Loucy (cell line): Measurements from ENCODE around the gene NCKAP5.

Experiments
- EZH2phosphoT487 ChIP-seq: fragments of 200-600 bp; IDR thresholded peaks from 2 replicates; pipeline ENCODE4 v1.6.1; 2018; ENCODE audit warnings: antibody characterized with exemption, mild to moderate bottlenecking, moderate library complexity, borderline replicate concordance
- TF ChIP-seq, protein P1 (sequence below): fragments of 200-600 bp; sonication (generic); conservative IDR thresholded peaks from 2 replicates; pipeline ENCODE4 v1.5.1; 2014; ENCODE audit warnings: mild to moderate bottlenecking, antibody characterized with exemption, low read length

- TF ChIP-seq, protein P1, sequence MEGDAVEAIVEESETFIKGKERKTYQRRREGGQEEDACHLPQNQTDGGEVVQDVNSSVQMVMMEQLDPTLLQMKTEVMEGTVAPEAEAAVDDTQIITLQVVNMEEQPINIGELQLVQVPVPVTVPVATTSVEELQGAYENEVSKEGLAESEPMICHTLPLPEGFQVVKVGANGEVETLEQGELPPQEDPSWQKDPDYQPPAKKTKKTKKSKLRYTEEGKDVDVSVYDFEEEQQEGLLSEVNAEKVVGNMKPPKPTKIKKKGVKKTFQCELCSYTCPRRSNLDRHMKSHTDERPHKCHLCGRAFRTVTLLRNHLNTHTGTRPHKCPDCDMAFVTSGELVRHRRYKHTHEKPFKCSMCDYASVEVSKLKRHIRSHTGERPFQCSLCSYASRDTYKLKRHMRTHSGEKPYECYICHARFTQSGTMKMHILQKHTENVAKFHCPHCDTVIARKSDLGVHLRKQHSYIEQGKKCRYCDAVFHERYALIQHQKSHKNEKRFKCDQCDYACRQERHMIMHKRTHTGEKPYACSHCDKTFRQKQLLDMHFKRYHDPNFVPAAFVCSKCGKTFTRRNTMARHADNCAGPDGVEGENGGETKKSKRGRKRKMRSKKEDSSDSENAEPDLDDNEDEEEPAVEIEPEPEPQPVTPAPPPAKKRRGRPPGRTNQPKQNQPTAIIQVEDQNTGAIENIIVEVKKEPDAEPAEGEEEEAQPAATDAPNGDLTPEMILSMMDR, result no peak
- TF ChIP-seq EZH2phosphoT487, result no peak
Measured at GRCh38 chr2:132788310-132788838, 779.9 kb downstream of the NCKAP5 start.
